C4-2B (cell line): ENCODE results near the gene TMIGD1.

Experiments used
- ZFX ChIP-seq: fragments of 450-650 bp; IDR thresholded peaks from 2 replicates; pipeline ENCODE4 v1.6.1; 2017
- TF ChIP-seq, protein P1 (sequence below): fragments of 450-650 bp; conservative IDR thresholded peaks from 2 replicates; pipeline ENCODE4 v1.5.1; 2017; ENCODE audit warnings: mild to moderate bottlenecking

- TF ChIP-seq, protein P1, sequence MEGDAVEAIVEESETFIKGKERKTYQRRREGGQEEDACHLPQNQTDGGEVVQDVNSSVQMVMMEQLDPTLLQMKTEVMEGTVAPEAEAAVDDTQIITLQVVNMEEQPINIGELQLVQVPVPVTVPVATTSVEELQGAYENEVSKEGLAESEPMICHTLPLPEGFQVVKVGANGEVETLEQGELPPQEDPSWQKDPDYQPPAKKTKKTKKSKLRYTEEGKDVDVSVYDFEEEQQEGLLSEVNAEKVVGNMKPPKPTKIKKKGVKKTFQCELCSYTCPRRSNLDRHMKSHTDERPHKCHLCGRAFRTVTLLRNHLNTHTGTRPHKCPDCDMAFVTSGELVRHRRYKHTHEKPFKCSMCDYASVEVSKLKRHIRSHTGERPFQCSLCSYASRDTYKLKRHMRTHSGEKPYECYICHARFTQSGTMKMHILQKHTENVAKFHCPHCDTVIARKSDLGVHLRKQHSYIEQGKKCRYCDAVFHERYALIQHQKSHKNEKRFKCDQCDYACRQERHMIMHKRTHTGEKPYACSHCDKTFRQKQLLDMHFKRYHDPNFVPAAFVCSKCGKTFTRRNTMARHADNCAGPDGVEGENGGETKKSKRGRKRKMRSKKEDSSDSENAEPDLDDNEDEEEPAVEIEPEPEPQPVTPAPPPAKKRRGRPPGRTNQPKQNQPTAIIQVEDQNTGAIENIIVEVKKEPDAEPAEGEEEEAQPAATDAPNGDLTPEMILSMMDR = no peak
- TF ChIP-seq ZFX = no peak
Observed at GRCh38 chr17:30340801-30341356, 7.0 kb upstream of the TMIGD1 start.
